ENCODE measurements around the gene MMP17.

Gene MMP17

DNA sequence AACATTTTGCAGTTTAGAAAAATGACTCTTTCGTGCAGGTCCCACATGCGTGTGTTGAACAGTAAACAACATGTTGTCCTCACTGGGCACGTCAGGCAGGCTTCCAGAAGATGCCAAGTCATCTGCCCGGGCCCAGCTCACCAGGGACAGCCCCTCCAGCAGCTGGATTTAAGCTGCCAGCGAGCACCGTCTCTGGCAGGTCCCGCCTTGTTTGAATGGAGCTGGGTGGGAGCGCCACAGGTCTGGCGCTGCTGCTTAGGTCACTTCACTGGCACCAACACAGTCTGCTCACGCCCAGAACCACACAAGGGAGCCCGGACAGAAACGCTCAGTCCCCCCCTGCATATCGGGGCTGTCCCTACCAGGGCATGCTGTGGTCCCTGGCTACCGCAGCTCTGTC lies 33.1 kb upstream of the MMP17 start:
- no peak overlapping the region for H3K27ac ChIP-seq
- no peak overlapping the region for H3K4me3 ChIP-seq
- no peak for DNase-seq (ENCODE audit: low spot score)
- no peak for TF ChIP-seq CTCF (IDR thresholded peaks at IDR 0.05)

DNA sequence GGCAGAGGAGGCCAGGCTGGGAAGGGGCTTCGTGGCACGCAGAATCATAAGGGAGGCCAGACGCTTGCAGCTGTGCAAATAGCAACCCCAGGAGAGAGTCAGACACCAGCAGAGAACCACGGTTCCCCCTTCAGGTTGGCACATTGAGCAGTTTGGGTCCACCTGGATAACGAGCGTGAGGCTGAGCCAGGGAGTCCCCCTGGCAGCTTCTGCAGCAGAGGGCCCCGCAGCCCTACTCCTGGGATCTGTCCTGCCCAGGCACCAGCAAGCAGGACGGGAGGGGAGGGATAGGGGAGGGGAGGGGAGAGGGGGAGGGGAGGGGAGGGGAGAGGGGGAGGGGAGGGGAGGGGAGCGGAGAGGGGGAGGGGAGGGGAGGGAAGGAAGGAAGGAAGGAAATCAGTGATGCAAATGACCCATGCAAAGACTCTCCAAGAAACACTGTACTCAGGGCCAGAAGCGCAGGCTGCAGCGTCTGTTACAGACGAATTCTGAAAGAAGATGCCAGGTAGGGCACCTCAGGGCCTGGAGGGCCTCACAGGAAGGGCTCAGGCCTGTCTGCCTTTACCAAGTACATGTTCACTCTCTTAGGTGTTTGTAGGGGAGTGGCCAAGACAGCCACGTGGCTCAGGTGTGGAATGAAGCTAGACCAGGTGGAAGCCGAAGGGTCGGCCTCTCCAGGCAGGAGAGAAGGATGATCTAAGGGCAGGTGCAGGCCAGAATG lies 32.3 kb upstream of the MMP17 start:
- no peak for DNase-seq (ENCODE audit: low spot score)
- no peak for TF ChIP-seq CTCF (IDR thresholded peaks at IDR 0.05)

GRCh38 chr12:131796411-131796736 lies 31.8 kb upstream of the MMP17 start:
- no peak for TF ChIP-seq CTCF (IDR thresholded peaks at IDR 0.05)
- no peak for DNase-seq (ENCODE audit: low spot score)
- Histone ChIP-seq H3K27ac (no peak overlapping the region), H3K4me3 (no peak overlapping the region)

More for the DNA sequence above, 32.3 kb upstream of the MMP17 start:
- no peak overlapping the region for H3K4me3 ChIP-seq
- H3K27ac ChIP-seq: no peak overlapping the region

DNA sequence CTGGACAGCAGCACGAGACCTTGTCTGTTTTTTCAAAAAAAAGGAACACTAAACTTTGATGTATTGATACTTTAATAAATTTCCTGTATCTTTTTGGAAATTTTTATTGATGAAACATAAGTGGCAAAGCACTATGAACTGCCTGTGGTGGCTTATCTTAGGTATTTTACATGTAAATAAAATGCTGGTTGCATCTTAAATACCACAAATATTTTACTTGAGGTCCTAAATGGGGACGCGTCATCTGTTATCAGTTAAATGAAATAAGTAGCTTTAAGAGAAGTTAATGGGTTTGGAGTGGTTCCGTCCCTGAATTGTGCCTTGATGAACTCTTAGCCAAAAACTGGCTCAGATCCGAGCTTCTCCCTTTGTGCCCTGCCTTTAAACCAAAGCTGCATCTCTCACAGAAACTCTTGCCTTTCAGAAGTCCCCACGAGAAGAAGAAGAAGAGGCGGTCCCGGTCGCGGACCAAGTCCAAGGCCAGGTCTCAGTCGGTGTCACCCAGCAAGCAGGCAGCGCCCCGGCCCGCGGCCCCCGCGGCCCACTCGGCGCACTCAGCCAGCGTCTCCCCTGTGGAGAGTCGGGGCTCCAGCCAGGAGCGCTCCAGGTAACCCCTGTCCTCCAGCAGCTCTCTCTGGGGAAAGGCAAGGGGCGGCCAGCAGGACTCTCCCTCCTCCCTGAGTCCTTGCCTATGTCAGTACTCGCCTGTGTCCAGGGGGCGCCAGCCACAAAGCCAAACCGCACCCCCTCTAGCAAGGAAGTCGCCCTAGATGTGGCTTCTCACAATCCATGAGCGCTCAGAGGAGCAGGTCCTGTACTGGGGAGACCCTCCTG lies 31.2 kb upstream of the MMP17 start:
- TF ChIP-seq CTCF (IDR thresholded peaks at IDR 0.05): no peak
- H3K4me3 ChIP-seq: no peak overlapping the region
- DNase-seq (ENCODE audit: low spot score): no peak
- H3K27ac ChIP-seq: no peak overlapping the region

- TF ChIP-seq CTCF (IDR thresholded peaks at IDR 0.05): no peak
- no peak for DNase-seq (ENCODE audit: low spot score)
- Histone ChIP-seq H3K27ac (no peak overlapping the region), H3K4me3 (no peak overlapping the region)
Measured at GRCh38 chr12:131797588-131797934, 30.6 kb upstream of the MMP17 start.

DNA sequence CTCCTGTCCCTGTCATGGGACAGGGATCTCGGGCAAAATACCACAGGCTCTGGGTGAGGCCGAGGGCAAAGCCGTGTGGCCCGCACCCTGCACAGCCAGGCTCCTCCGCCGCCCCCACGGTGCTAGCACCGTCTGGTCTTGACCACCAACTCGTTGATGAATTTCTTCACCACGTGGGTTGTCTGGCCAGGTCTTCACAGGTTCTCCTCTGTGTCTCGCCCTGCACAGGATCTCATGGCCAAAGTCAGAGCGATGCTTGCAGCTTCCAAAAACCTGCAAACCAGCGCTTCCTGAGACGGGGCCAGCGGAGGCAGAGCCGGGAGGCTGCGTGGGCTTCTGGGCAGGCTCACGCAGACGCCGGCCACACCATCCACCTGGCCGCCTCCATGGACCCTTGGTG lies 29.0 kb upstream of the MMP17 start:
- no peak overlapping the region for H3K4me3 ChIP-seq
- no peak for TF ChIP-seq CTCF (IDR thresholded peaks at IDR 0.05)
- DNase-seq (ENCODE audit: low spot score): no peak
- H3K27ac ChIP-seq: no peak overlapping the region

Measured in coronary artery (tissue), 2 donors.